T-helper 2 cell treated with Interferon-gamma antibody and Interleukin-4, amounts not matched to agents 100 ng/mL and 5 ng/mL, for 36 hours (primary cell): ENCODE measurements around the gene CSNK2B. TPM values are rescaled to one million over a fixed set of nuclear protein-coding genes. Genes with fewer than 3 reads are reported as not detected.

Experiments used
- intact Hi-C: fragments of 100-400 bp; cut with micrococcal nuclease; formaldehyde crosslinking; loops from one replicate; pipeline ENCODE4 v1.15.1; 2023
- total RNA-seq: library from RNA; stranded (reverse); gene quantifications from 2 replicates; pipeline ENCODE4 v1.2.3, GENCODE V29; 2022

The CSNK2B gene
- total RNA-seq, 1 donor from 2014 or later: 220 TPM

DNA sequence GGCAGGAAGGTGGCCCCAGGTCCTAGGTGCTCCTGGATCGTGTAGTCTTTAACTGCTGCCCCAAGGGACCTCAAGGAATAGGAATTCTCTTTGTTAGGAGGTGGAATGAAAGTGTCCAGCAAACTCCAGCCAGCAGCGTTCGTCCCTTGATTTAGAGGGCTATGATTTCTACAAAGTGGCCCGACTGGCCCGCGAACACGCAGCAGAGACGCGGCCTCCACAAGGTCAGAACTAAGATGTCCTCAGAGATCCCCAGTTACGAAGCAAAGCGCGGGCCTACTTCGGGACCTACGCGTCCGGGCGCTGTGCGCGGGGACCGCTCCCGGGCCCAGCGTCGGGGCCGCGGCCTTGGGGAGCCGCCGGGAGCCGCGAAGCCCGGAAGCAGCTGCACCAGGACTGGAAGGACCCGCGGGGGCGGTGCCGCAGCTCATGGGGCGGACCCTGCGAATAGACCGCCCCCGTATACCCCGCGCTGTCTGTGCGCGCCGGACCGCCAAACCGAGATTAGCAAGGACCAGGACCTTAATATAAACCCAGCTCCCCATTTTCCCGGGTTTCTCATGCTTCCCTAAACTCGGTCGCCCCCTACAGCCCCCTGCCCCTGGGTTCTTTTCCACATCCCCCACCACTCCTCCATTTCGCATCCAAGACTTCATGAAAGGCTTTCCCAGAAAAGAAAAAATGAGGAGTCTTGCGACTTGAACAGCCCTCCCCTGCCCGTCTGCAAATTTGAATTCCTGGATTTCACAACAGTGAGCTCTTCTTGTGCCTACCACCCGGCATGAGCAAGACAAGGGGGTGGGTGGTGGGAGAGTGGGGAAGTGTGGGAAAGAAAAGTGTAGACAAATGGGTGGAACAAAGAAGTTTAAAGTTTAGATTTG, 5.3 kb upstream of the CSNK2B start, which contains the start of gene C6orf47:
TSS of gene C6orf47 (minus strand) at position 398 of the 881 bp plus-strand sequence. CDS start 831 bp downstream, outside the sequence.
- intact Hi-C loops: loop anchor here (1.0 to 10.0 kb wide), 2 partner anchors 8 to 514 kb away; partner anchors contain the start of genes AGPAT1, BAG6 and RNF5

DNA sequence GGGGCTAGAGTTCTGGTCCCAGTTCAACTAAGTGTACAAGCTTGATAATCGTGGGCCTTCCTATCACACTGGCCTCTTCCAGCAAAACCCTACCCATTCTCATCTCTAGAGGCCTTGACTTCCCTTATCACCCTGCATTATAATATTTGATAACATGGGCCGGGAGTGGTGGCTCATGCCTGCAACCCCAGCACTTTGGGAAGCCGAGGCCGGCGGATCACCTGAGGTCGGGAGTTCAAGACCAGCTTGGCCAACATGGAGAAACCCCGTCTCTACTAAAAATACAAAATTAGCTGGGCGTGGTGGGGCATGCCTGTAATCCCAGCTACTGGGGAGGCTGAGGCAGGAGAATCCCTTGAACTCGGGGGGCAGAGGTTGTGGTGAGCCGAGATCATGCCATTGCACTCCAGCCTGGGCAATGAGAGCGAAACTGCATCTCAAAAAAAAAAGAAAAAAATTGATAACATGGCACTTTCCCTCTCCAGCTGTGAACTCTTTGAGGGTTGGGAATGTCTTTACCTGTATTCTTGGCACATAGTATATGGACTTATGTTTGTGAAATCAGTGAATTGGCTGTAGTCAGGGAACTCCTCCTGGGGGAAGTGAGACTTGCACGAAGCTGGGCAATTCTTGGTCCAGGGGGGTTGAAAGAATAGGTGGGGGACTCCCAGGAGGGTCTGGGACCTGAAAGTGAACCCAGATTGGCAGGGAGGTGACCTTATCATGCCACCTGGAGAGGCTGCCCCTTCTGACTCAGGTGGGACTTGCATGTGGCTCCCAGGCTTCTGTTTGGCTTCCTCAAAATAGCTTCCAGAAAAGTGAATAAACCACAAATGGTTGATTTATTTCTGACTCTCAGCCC, 4.4 kb upstream of the CSNK2B start:
- intact Hi-C loops: loop anchor here (10.0 kb wide), 1 partner anchor 513 kb away; the partner anchor contains the start of genes AGPAT1 and RNF5

DNA sequence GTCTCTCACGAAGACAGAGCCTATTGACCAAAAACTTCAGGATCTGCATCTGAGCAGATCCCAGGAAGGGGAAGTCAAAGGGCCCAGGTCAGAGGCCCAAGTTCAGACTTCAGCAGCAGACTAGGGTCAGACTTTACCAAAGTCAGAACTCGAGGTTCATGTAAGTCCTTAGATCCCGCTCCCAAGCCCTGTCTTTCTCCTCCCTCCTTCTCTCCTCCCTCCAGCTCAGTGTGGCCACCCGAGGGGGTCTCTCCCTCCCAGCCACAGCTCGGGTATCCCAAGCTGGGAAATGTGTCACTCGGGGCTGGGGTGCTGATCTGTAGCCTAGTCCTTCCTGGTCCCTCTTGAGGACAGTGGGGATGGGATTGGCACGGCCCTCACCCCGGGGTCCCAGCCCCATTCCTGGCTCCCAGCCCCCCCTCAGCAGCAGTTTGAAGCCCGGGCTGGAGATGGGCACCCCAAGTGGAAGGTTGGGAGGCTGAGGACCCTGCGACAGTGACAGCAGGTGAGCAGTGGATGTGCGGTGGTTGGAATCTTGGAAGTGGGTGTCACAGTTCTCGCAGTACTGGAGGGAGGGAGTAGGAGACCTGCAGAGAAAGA, 3.7 kb upstream of the CSNK2B start:
- intact Hi-C loops: loop anchor here (10.0 kb wide), 1 partner anchor 513 kb away; the partner anchor contains the start of genes AGPAT1 and RNF5

DNA sequence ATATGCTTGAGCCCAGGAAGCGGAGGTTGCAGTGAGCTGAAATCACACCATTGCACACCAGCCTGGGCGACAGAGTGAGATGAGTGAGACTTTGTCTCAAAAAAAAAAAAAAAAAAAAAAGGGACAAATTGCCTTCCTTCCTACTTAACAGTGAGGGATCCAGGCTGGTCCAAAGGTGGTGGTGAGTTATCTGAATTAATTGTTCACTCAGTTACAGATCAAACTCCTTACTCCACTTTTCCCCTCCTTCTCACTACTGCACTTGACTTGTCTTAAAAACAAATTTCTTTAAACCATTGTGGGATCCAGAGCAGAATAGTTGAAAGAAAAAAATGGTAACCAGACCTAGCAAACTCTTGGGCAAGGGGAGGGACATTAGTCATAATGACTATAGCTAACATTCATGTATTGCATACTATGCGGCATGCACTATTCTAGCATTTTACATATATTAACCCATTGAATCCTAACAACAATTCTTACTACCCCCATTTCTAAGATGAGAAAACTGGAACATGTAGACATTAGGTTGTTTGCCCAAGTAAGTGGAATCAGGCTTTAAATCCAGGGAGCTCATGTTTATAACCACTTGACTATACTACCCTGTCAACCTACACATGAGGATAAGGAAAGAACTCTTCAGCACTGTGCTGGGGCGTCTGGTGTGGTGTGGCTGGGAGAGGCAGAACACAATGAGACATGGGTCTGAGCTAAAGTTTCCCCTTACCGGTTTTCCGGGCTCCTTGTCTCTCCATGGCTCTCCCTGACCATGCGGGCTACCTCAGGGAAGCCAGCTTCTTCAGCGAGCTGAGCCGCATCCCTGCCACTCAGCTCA, 2.5 kb upstream of the CSNK2B start:
- intact Hi-C loops: loop anchor here (10.0 kb wide), 1 partner anchor 511 kb away; the partner anchor contains the start of genes AGPAT1 and RNF5

DNA sequence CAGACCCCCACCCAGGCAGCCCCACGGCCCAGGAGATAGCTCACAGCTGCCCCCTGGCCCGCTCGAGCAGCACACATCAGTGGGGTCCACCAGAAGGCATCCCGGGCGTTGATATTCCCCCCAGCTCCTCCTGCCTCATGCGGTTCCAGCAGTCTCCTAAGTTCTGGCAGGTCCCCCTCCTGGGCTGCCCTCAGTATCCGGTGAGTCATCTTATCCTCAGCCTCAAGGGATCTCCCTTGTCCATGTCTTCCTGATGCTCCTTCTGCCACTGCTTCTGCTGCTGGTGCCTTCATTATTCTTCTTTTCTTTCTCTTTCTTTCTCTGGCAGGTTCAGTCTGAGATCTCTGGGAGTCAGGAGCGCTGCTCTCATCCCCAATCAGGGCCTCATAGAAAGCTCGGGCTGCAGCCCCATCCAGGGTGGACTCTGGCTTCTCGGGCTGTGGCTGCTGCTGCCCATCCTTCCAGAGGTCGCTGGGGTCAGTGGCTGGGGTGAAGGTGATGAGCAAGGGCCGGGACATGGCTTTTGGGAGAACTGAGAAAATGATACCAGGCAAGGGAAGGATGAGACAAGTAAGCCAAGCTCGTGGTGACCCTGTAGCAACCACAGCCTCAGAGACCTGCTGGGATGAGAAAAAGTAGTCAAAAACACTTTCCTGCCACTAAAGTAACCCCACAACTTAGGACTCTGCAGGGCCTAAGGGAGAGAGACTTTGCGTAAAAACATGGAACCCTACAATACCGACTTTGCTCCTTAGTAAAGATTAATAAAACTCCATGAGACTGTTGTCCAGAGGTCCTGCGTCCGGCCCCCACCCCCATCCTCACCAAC, 1.7 kb upstream of the CSNK2B start:
- intact Hi-C loops: loop anchor here (2.0 to 10.0 kb wide), 2 partner anchors 117 to 511 kb away; partner anchors contain the start of genes AGPAT1, ATP6V1G2, NFKBIL1 and RNF5

DNA sequence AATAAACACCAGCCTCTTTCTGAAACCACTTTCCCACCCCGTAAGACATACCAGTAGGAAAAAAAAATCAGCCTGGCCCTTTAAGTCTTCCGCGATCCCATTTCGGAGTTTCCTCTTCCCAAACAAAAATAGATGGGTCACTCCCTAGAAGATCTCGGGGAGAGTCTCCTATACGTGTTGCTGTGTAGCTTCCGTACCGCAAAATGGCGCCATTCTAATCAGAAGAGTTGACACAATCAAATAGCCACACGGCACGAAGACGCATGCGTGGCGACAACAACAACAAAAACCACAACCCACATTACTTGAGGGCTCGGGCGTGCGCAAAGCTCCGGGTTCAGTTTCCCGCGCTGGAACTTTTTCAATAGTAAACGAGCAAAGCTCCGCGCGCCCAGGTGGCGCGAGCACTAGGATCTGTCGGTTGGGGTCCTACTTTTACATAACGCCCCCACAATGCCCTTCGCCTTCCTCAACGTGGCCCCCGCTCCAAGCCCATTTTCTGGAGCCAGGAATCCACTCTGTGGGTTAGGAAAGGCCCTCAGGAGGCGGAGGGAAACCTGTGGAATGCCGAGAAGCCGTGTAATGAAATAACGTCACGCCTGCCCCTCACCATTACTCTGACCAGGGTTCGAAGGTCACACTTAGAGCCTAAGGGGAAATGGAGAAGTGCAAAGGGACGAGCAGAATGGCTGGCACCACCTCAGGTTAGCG, 935 bp upstream of the CSNK2B start, which contains the start of gene GPANK1:
TSS of gene GPANK1 (minus strand) at position 208 of the 711 bp plus-strand sequence. CDS start 519 bp downstream, outside the sequence.
- intact Hi-C loops: loop anchor here (1.0 to 10.0 kb wide), 11 partner anchors 13 to 510 kb away; partner anchors contain the start of genes AGPAT1, ATP6V1G2, BAG6 and NELFE

DNA sequence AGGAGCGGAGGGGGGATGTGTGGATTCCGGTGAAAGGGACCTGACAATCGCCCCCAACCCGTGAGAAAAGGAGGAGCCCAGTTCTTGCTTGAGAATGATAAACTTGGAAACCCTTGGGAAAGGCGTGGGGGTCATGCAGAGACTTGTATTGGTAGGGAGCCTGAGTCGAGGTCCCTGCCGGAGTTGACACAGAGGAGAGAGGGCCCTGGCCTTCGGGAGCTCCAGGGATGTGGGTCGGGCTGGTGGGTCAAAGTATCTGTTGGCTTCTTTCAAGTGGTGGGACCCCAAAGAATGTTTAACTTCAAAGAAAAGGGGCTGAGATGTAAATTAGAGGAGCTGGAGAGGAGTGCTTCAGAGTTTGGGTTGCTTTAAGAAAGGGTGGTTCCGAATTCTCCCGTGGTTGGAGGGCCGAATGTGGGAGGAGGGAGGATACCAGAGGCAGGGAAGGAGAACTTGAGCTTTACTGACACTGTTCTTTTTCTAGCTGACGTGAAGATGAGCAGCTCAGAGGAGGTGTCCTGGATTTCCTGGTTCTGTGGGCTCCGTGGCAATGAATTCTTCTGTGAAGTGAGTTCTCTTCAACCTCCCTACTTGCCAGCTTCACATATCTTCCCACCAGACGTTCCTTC, 571 bp downstream of the CSNK2B start:
- intact Hi-C loops: loop anchor here (5.0 to 10.0 kb wide), 3 partner anchors 131 to 508 kb away; partner anchors contain the start of genes AGPAT1, NELFE, RNF5 and SKIC2

DNA sequence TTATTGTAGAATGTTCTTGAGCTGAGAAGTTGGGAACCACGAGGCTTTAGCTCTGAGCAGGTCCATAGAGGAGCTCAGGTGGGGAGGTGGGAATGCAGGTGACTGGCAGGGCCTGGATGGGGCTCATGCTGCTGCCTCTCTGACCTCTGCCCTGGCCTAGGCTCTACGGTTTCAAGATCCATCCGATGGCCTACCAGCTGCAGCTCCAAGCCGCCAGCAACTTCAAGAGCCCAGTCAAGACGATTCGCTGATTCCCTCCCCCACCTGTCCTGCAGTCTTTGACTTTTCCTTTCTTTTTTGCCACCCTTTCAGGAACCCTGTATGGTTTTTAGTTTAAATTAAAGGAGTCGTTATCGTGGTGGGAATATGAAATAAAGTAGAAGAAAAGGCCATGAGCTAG, 3.8 kb downstream of the CSNK2B start, which contains the start of gene LY6G5B:
TSS of gene LY6G5B (plus strand) at position 301 of the 400 bp plus-strand sequence. CDS start 975 bp downstream, outside the sequence.
- intact Hi-C loops: loop anchor here (5.0 to 10.0 kb wide), 3 partner anchors 128 to 505 kb away; partner anchors contain the start of genes AGPAT1, NELFE, RNF5 and SKIC2

DNA sequence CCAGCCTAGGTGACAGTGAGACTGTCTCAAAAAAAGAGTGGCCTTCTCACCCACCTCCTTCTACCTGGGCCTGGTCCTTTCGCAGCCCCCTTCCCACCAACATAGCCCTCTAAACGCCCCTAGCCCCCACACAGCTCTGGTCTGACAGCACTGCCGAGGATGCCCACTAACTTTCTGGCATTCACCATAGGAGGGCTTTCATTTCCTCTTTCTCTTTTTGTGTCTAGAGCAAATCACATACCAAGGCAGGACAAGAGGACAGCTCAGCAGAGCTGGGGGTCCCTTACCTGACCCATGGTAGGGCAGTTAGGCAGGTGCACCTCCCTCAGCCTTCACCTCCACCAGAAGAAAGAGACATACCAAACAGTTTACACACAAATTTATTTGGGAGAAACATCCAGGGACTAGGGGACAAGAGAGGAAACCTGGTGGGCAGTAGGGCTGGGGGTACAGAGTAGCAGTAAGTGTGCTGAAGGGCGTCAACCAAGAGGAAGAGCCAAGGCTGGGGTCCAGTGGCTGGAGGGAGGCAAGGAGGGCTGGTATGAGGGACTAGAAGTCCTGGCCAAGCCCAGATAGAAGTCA, 10.5 kb downstream of the CSNK2B start:
- intact Hi-C loops: loop anchor here (2.0 kb wide), 1 partner anchor 26 kb away; the partner anchor contains the start of gene ABHD16A

DNA sequence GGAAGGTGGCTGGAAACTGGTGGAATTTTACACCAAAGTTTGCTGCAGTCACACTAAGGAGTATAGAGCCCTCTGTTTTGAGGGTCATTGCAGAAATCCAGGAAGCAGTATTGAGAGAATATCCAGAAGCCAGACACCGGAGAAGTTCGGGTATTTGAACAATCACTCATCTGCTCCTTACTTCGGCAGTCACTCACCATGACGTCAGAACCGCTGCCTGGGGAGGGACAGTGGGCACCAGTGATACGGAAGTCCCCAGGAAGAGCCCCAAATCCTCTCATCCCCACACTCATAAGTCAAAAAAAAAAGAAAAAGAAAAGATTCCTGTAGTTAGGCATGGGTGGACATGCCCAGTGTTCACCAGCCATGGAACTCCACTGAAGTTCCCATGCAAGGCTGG, 11.0 kb downstream of the CSNK2B start:
- intact Hi-C loops: loop anchor here (2.0 kb wide), 1 partner anchor 26 kb away; the partner anchor contains the start of gene ABHD16A

DNA sequence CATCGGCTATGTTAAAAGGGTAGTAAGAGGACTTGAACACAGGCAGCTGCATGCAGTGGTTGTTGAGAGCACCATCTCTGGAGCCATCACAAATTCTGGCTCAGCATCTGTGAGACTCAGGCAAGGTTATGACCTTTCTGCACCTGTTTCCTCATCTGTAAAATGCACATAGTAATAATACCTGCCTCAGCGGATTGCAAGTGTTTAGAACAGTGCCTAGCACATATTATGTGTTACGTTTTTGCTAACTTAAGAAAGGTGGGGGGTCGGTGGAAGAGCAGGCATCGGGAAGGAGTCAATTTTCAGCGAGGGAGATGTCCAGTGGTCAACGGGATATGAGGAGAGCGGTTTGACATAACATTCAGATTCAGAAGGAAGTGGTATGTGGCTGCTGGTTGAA, 12.1 kb downstream of the CSNK2B start:
- intact Hi-C loops: loop anchor here (2.0 kb wide), 1 partner anchor 25 kb away; the partner anchor contains the start of gene ABHD16A

DNA sequence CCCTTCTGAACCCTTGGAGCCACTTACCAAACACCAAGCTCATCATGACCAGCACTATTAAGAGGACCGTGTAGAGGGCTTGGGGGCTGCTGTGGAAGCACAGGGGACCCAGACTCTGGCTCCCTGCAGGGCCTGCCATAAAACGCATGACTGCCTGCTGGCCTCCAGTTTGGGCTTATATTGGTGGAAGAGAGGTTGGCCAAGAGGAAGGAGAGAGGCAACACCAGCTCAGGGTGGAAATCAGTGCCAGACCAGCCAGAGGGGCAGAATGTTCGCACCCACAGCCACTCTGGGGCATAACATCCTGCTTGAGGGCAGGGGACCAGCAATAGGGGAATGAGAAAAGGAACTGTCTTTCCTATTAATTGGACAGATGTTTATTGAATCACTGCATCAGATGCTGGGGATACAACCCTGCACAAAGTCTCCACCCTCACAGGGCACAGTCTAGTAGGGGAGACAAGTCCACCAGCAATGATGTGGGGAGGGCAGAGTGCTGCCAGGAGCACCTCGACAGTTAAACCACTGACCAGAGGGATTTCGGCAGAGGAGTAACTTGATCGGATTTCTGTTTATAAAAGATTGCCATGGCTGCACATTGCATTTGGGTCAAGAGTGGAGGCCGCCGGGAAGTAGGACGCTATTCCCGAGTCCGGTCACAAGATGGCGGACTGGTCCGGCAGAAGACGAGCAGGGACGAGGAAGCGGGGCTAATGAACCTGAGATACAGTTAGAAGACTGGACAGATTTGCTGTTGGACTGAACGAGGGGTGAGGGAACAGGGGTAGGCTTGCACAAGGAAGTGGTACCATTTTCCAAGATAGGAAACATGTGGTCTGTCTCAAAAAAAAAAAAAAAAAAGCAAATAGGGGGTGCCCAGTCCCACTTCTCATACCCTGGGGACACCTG, 14.6 kb downstream of the CSNK2B start, which contains the start of gene LY6G5C:
TSS of gene LY6G5C (minus strand) at position 842 of the 909 bp plus-strand sequence. CDS start at position 148, 694 bp downstream.
- intact Hi-C loops: loop anchor here (2.0 kb wide), 2 partner anchors 48 to 150 kb away; partner anchors contain the start of gene DDAH2

DNA sequence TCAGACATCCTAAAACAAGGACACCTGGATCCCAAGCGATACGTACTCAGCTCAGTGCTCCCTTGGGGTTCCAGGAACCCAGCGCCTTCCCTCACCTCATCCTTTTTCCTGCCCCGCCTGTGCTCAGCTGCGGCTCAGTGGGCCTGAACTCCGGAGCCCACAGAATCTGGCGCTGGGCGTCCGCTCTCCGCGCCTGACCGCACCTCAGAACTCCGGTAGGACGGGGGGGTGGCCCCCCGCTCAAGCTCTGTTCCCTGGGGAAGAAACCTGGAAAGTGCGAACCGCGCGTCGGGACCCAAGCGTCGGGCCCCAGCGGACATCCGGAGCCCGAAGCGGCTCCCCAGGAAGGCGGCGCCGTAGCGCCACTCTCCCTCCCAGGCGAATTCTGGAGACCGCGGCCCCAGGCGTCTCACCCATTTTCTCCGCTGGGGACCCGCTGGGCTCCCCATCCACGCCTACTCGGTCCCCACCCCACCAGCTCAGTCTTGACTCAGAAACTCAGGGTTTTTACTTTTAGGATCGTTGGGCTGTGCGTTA, 15.3 kb downstream of the CSNK2B start:
- intact Hi-C loops: loop anchor here (2.0 kb wide), 2 partner anchors 48 to 150 kb away; partner anchors contain the start of gene DDAH2

DNA sequence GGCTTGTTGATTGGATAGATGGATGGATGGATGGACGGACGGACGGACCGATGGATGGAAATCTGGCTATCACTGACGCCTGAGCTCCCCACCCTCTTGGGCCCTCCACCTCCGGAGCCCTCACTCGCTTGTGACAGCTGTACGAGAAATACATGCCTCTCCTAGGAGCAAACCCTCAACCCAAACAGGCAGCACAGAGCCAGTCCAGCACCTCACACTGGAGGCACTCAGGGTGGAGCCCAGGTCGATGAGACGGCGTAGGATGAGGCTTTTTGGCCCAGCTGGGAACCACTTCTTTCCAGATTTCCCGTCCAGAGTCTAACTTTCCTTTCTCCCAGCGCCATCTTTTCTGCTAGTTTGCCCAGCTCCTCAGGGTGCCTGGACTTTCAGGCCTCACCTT, 17.7 kb downstream of the CSNK2B start:
- intact Hi-C loops: no loop called here

DNA sequence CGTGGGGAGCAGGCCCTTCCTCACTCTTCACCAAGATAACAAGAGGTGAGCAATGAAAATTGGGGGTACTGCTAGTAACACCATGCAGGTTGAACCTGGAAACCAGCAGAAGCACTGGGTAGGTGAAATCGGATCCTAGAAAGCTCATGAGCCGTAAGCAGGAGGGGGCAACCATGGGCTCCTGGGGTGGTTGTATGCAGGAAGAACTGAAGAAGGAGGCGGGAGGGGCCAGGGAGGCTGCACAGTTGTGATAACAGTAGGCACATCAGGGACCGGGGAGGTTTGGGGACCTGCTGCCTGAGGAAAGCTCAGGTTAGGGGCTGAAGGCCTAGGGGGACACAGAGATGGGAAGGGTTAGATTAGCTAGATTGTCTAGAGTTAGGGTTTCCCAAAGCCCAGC, 20.6 kb downstream of the CSNK2B start:
- intact Hi-C loops: no loop called here
